NT2/D1 (cell line): ENCODE results near the gene MAP6.

ENCODE experiments used
- YY1 ChIP-seq: IDR thresholded peaks from 2 replicates; pipeline ENCODE4 v1.6.1; 2011; ENCODE audit not compliant: insufficient read length, insufficient read depth
- ZNF274 ChIP-seq: IDR thresholded peaks from 2 replicates; pipeline ENCODE4 v1.6.1; 2011; ENCODE audit warnings: mild to moderate bottlenecking, low read depth, low read length

GRCh38 chr11:75665126-75665525 is 3.7 kb downstream of the MAP6 start:
- TF ChIP-seq ZNF274 (no peak), YY1 (no peak)
